GM12878 (cell line): ENCODE results near the gene AMPD3. TPM values are rescaled to one million over a fixed set of nuclear protein-coding genes. Genes with fewer than 3 reads are reported as not detected.

Experiments
- ATAC-seq: fragments of 200-7000 bp; cut with Tn5 transposase; 3 replicates; pipeline ENCODE4 v1.9.1; 2020; ENCODE audit warnings: mild to moderate bottlenecking, moderate library complexity
- BruUV-seq: library from RNA; stranded (reverse); fragments of 400-500 nt; replicated peaks from 2 replicates; lab custom pipeline; 2021; lab: Mats Ljungman, UMichigan
- CTCF ChIA-PET: fragments of 300-600 bp; sonication (Branson Sonifier 250); formaldehyde crosslinking; extraction: SDS; loops from one replicate; lab custom pipeline; 2021; ENCODE audit warnings: inconsistent platforms; lab: Yijun Ruan, JAX
- POLR2A ChIA-PET: fragments of 350-600 bp; formaldehyde crosslinking; extraction: SDS; loops from one replicate; lab custom pipeline; 2021; ENCODE audit warnings: inconsistent platforms; lab: Charles Lee
- RAD21 ChIA-PET: fragments of 300-600 bp; sonication (Branson Sonifier 250); formaldehyde crosslinking; loops from one replicate; lab custom pipeline; 2023; ENCODE audit warnings: antibody characterized with exemption; ENCODE audit not compliant: unreplicated experiment; lab: Charles Lee
- SMC1A ChIA-PET: fragments of 300-600 bp; sonication (Branson Sonifier 250); formaldehyde crosslinking; loops from one replicate; lab custom pipeline; 2023; ENCODE audit not compliant: unreplicated experiment, uncharacterized antibody; lab: Charles Lee
- DNase-seq: peaks from one replicate; pipeline ENCODE4 v3.0.0-alpha.2; 2011; ENCODE audit warnings: low read depth, low spot score
- FAIRE-seq: peaks from 3 replicates; lab custom pipeline; 2011; peaks lifted over from hg19 to GRCh38; lab: Jason Lieb, UNC
- H2AFZ ChIP-seq: 2 replicates; pipeline ENCODE4 v1.6.0; 2011; ENCODE audit warnings: low read depth, low read length, control low read depth; ENCODE audit not compliant: control insufficient read depth
- H3K27ac ChIP-seq: 2 replicates; pipeline ENCODE4 v1.5.1; 2011; ENCODE audit warnings: control low read depth; ENCODE audit not compliant: control insufficient read depth, insufficient read depth
- H3K27me3 ChIP-seq, 2 experiments: replicated peaks in 1 of 2; 2 replicates each; pipeline versions ENCODE4 v1.6.0 to v1.6.1; 2011; ENCODE audit warnings: low read length in 1 of 2; ENCODE audit not compliant: control insufficient read depth in 2 of 2, insufficient read depth in 2 of 2
- H3K36me3 ChIP-seq, 2 experiments: 2 replicates each; pipeline ENCODE4 v1.5.1; 2011; ENCODE audit warnings: low read length in 1 of 2; ENCODE audit not compliant: control insufficient read depth in 2 of 2, insufficient read depth in 2 of 2
- H3K4me1 ChIP-seq: 2 replicates; pipeline ENCODE4 v1.6.1; 2011; ENCODE audit warnings: mild to moderate bottlenecking, low read length, moderate library complexity, mixed read lengths; ENCODE audit not compliant: control insufficient read depth, insufficient read depth
- H3K4me2 ChIP-seq: 2 replicates; pipeline ENCODE4 v1.6.0; 2011; ENCODE audit warnings: control low read depth; ENCODE audit not compliant: control insufficient read depth, insufficient read depth
- H3K4me3 ChIP-seq: fragments of 200-600 bp; sonication (generic); 2 replicates; pipeline ENCODE4 v1.5.1; 2016
- H3K79me2 ChIP-seq: 2 replicates; pipeline ENCODE4 v1.6.0; 2011; ENCODE audit warnings: low read length; ENCODE audit not compliant: control insufficient read depth, insufficient read depth
- H3K9ac ChIP-seq: 2 replicates; pipeline ENCODE4 v1.8.0; 2011; ENCODE audit warnings: low read length, control low read depth, mixed read lengths; ENCODE audit not compliant: control insufficient read depth, insufficient read depth
- H3K9me3 ChIP-seq: replicated peaks from 3 replicates; pipeline ENCODE4 v1.5.1; 2011; ENCODE audit warnings: mild to moderate bottlenecking, low read length; ENCODE audit not compliant: control insufficient read depth, insufficient read depth
- H4K20me1 ChIP-seq: 2 replicates; pipeline ENCODE4 v1.6.0; 2011; ENCODE audit not compliant: control insufficient read depth, insufficient read depth
- PAX8 ChIP-seq: fragments of 450-650 bp; IDR thresholded peaks from 2 replicates; pipeline ENCODE4 v1.6.1; 2017; ENCODE audit warnings: mild to moderate bottlenecking, moderate library complexity
- YBX1 ChIP-seq: fragments of 450-650 bp; IDR thresholded peaks from 2 replicates; pipeline ENCODE4 v1.6.1; 2016; ENCODE audit warnings: antibody characterized with exemption
- WGBS: methylation state at CpG from one replicate; pipeline ENCODE4 v1.1.6; 2016; ENCODE audit warnings: low lambda C conversion rate; ENCODE audit not compliant: insufficient replicate concordance, insufficient coverage; ENCODE audit errors: missing lambda C conversion rate; 5-methylcytosine and 5-hydroxymethylcytosine counted together
- in situ Hi-C: fragments of 300-500 bp; cut with MboI; formaldehyde crosslinking; loops from 9 replicates; pipeline ENCODE4 v1.14.3; 2018; ENCODE audit warnings: mixed read lengths
- intact Hi-C: fragments of 100-400 bp; cut with micrococcal nuclease; formaldehyde crosslinking; loops from one replicate; pipeline ENCODE4 v1.14.2; 2022; ENCODE audit not compliant: unreplicated experiment
- microRNA counts: library from miRNA; unstranded; fragments of <30 nt; microRNA quantifications from one replicate; lab custom pipeline; 2016
- polyA plus RNA-seq, 11 experiments: library from polyadenylated mRNA; depleted of rRNA in 4 of 11; unstranded in 6 of 11; stranded (reverse) in 5 of 11; fragments of >200 nt; fragmentation: Nextera tagmentation in 4 of 11; fragmentation: Illumina TruSeq in 1 of 11; extraction: Ambion mirVana in 4 of 11; extraction: Trizol in 1 of 11; gene quantifications; 1 replicate in 1 of 11; 2 replicates in 10 of 11; pipeline versions ENCODE4 v1.2.1 to v1.2.3, GENCODE V29; 2011 to 2016; ENCODE audit warnings: inconsistent platforms in 2 of 11, missing spikeins in 2 of 11, low read depth in 1 of 11
- total RNA-seq, 4 experiments: library from RNA; depleted of rRNA in 3 of 4; stranded (reverse); fragments of >200 nt in 3 of 4; fragmentation: Illumina TruSeq in 1 of 4; extraction: Trizol in 1 of 4; gene quantifications; 2 replicates each; pipeline versions ENCODE4 v1.2.1 to v1.2.3, GENCODE V29; 2013 to 2021

The AMPD3 gene
- total and polyA plus RNA-seq, 10 of the 15 experiments (the other 5 are each of a cell fraction or from before 2014, with no cell fraction given): 5.6 to 28.6 (median 15.9) TPM

DNA sequence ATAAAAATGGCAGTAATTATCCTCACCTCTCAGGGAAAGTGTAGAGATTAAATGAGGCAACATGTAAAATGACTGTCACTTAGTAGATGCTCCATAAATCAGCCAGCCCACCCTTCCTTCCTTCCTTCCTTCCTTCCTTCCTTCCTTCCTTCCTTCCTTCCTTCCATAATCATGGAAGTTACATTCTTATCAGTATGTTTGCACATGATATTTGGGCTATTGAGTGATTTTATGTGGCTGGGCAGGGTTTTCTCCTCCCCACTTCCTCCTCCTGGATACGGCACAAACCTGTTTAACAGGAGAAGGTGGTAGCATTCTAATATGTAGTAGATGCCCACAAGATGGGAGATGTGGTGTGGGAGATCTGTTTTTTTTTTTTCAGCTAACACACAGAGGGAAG, 101.5 kb downstream of the AMPD3 start:
- ChIA-PET CTCF (interaction anchor here (1.4 to 2.8 kb wide), 2 partner anchors 15 to 143 kb away, joined by 4 to 20 read pairs; partner anchors contain the start of gene RNF141), POLR2A (no interaction called here), SMC1A (no interaction called here), RAD21 (no interaction called here)
- WGBS: 46% methylated on average over 1 of the region's 1 CpG
- Histone ChIP-seq H2AFZ (no peak overlapping the region), H3K9ac (no peak overlapping the region), H3K79me2 (no peaks in the 10 kb centered on the region), H3K9me3 (no peaks in the 10 kb centered on the region; the same call in 2 of the 3 replicates), H3K36me3 (no peaks in the 10 kb centered on the region), H3K4me1 (no peaks in the 10 kb centered on the region), H4K20me1 (no peaks in the 10 kb centered on the region), H3K4me2 (no peak overlapping the region), H3K4me3 (no peak overlapping the region), H3K27me3 (peaks cover 0 to 4% of the 10 kb centered on the region in 2 experiments; a peak in 3 of 4 replicates), H3K27ac (no peak overlapping the region)
- ATAC-seq: no peak
- no peak for FAIRE-seq
- DNase-seq: no peak
- intact Hi-C loops (no loop called here), in situ Hi-C loops (no loop called here)
- no peak for TF ChIP-seq YBX1
- no peak for TF ChIP-seq PAX8
- BruUV-seq: no TSS peak

MicroRNA genes within 50 kb of the gene (microRNA counts, 767-probe panel; counts per million panel counts)
- 1,346 counts per million, percentile 48 among the panel's probes with 10 or more counts for microRNA hsa-miR-4485 (lab: Ali Mortazavi, UCI)

Other genes with a start within 250 kb of the AMPD3 start
- 0.65 and 1.6 TPM in 2 replicates for gene SBF2, start 161.0 kb upstream of the AMPD3 start, total RNA-seq (2014; rRNA removed)
- 0.92 and 1.1 TPM in 2 replicates for gene SBF2, start 161.0 kb upstream of the AMPD3 start, total RNA-seq (2014; rRNA removed; fragmentation: Illumina TruSeq; extraction: Trizol)
- gene SBF2, start 161.0 kb upstream of the AMPD3 start, total RNA-seq (2021): 0.62 and 0.96 TPM in 2 replicates
- 1.7 and 2.3 TPM in 2 replicates for gene SBF2, start 161.0 kb upstream of the AMPD3 start, polyA plus RNA-seq (2011; rRNA removed)
- gene SBF2, start 161.0 kb upstream of the AMPD3 start, polyA plus RNA-seq (2014; fragmentation: Illumina TruSeq; extraction: Trizol): 0.35 and 1.3 TPM in 2 replicates
- gene SBF2, start 161.0 kb upstream of the AMPD3 start, polyA plus RNA-seq (2014; fragmentation: Nextera tagmentation; extraction: Ambion mirVana): under 1 TPM; 0.24 to 0.26 TPM
- 0.38 and 1.1 TPM in 2 replicates for gene SBF2, start 161.0 kb upstream of the AMPD3 start, polyA plus RNA-seq (2014; rRNA removed)
- gene SBF2, start 161.0 kb upstream of the AMPD3 start, polyA plus RNA-seq (2016; fragmentation: Nextera tagmentation; extraction: Ambion mirVana): 1 to 10 TPM; 2.1 to 2.2 TPM
- gene ADM, start 150.2 kb upstream of the AMPD3 start, total RNA-seq (2014; rRNA removed): not detected in 2 replicates
- not detected in 2 replicates for gene ADM, start 150.2 kb upstream of the AMPD3 start, total RNA-seq (2014; rRNA removed; fragmentation: Illumina TruSeq; extraction: Trizol)
- 0.21 TPM in 1 of 2 replicates, not detected in the other for gene ADM, start 150.2 kb upstream of the AMPD3 start, total RNA-seq (2021)
- 2.7 and 4.2 TPM in 2 replicates for gene ADM, start 150.2 kb upstream of the AMPD3 start, polyA plus RNA-seq (2011; rRNA removed)
- gene ADM, start 150.2 kb upstream of the AMPD3 start, polyA plus RNA-seq (2014; fragmentation: Illumina TruSeq; extraction: Trizol): not detected in 2 replicates
- not detected for gene ADM, start 150.2 kb upstream of the AMPD3 start, polyA plus RNA-seq (2014; fragmentation: Nextera tagmentation; extraction: Ambion mirVana)
- not detected in 2 replicates for gene ADM, start 150.2 kb upstream of the AMPD3 start, polyA plus RNA-seq (2014; rRNA removed)
- under 1 TPM in 1 of 2 experiments, not detected in 1; 0.11 TPM for gene ADM, start 150.2 kb upstream of the AMPD3 start, polyA plus RNA-seq (2016; fragmentation: Nextera tagmentation; extraction: Ambion mirVana)
- 9.8 and 13.1 TPM in 2 replicates for gene RNF141, start 85.9 kb downstream of the AMPD3 start, total RNA-seq (2014; rRNA removed)
- gene RNF141, start 85.9 kb downstream of the AMPD3 start, total RNA-seq (2014; rRNA removed; fragmentation: Illumina TruSeq; extraction: Trizol): 11.7 and 12.7 TPM in 2 replicates
- gene RNF141, start 85.9 kb downstream of the AMPD3 start, total RNA-seq (2021): 12.5 and 13.8 TPM in 2 replicates
- gene RNF141, start 85.9 kb downstream of the AMPD3 start, polyA plus RNA-seq (2011; rRNA removed): 14.7 and 24.0 TPM in 2 replicates
- gene RNF141, start 85.9 kb downstream of the AMPD3 start, polyA plus RNA-seq (2014; fragmentation: Illumina TruSeq; extraction: Trizol): 10.8 and 15.3 TPM in 2 replicates
- gene RNF141, start 85.9 kb downstream of the AMPD3 start, polyA plus RNA-seq (2014; fragmentation: Nextera tagmentation; extraction: Ambion mirVana): 10 to 100 TPM; 21.2 to 36.8 TPM
- gene RNF141, start 85.9 kb downstream of the AMPD3 start, polyA plus RNA-seq (2014; rRNA removed): 7.6 and 8.1 TPM in 2 replicates
- 10 to 100 TPM; 17.4 to 22.2 TPM for gene RNF141, start 85.9 kb downstream of the AMPD3 start, polyA plus RNA-seq (2016; fragmentation: Nextera tagmentation; extraction: Ambion mirVana)
- 0.05 TPM in 1 of 2 replicates, not detected in the other for gene LYVE1, start 113.4 kb downstream of the AMPD3 start, total RNA-seq (2014; rRNA removed)
- gene LYVE1, start 113.4 kb downstream of the AMPD3 start, total RNA-seq (2014; rRNA removed; fragmentation: Illumina TruSeq; extraction: Trizol): not detected in 2 replicates
- gene LYVE1, start 113.4 kb downstream of the AMPD3 start, total RNA-seq (2021): 0.13 and 0.15 TPM in 2 replicates
- gene LYVE1, start 113.4 kb downstream of the AMPD3 start, polyA plus RNA-seq (2011; rRNA removed): not detected in 2 replicates
- gene LYVE1, start 113.4 kb downstream of the AMPD3 start, polyA plus RNA-seq (2014; fragmentation: Illumina TruSeq; extraction: Trizol): not detected in 2 replicates
- gene LYVE1, start 113.4 kb downstream of the AMPD3 start, polyA plus RNA-seq (2014; fragmentation: Nextera tagmentation; extraction: Ambion mirVana): not detected
- not detected in 2 replicates for gene LYVE1, start 113.4 kb downstream of the AMPD3 start, polyA plus RNA-seq (2014; rRNA removed)
- gene LYVE1, start 113.4 kb downstream of the AMPD3 start, polyA plus RNA-seq (2016; fragmentation: Nextera tagmentation; extraction: Ambion mirVana): not detected
- gene IRAG1, start 238.5 kb downstream of the AMPD3 start, total RNA-seq (2014; rRNA removed): under 0.01 and 0.06 TPM in 2 replicates
- gene IRAG1, start 238.5 kb downstream of the AMPD3 start, total RNA-seq (2014; rRNA removed; fragmentation: Illumina TruSeq; extraction: Trizol): 0.05 and 0.18 TPM in 2 replicates
- 0.03 and 0.40 TPM in 2 replicates for gene IRAG1, start 238.5 kb downstream of the AMPD3 start, total RNA-seq (2021)
- gene IRAG1, start 238.5 kb downstream of the AMPD3 start, polyA plus RNA-seq (2011; rRNA removed): 0.01 TPM in 1 of 2 replicates, not detected in the other
- 0.06 TPM in 1 of 2 replicates, not detected in the other for gene IRAG1, start 238.5 kb downstream of the AMPD3 start, polyA plus RNA-seq (2014; fragmentation: Illumina TruSeq; extraction: Trizol)
- gene IRAG1, start 238.5 kb downstream of the AMPD3 start, polyA plus RNA-seq (2014; fragmentation: Nextera tagmentation; extraction: Ambion mirVana): under 1 TPM in 1 of 2 experiments, not detected in 1; 0.02 TPM
- gene IRAG1, start 238.5 kb downstream of the AMPD3 start, polyA plus RNA-seq (2014; rRNA removed): 0.04 and 0.08 TPM in 2 replicates
- not detected for gene IRAG1, start 238.5 kb downstream of the AMPD3 start, polyA plus RNA-seq (2016; fragmentation: Nextera tagmentation; extraction: Ambion mirVana)